ENCODE results near the gene TEAD1.

- TF ChIP-seq CTCF (IDR thresholded peaks at IDR 0.05; ENCODE audit: low read length) (no peak), EZH2 (optimal IDR thresholded peaks at IDR 0.05; ENCODE audit: low read depth, low read length) (no peak), EZH2phosphoT487 (IDR thresholded peaks at IDR 0.05; ENCODE audit: low read length) (no peak)
Measured at GRCh38 chr11:12657981-12658380, 16.2 kb upstream of the TEAD1 start.
